NCI-H1048 (cell line): ENCODE results near the gene EFCAB11.

Experiments used
- DNase-seq: peaks from one replicate; lab custom pipeline; 2025; lab: John Stamatoyannopoulos, UW

Gene EFCAB11

GRCh38 chr14:89866458-89866857, 88.1 kb downstream of the EFCAB11 start:
- no peak for DNase-seq

- no peak for DNase-seq
These were observed 89.4 kb downstream of the EFCAB11 start for GRCh38 chr14:89865153-89865552.

- DNase-seq = no peak
These were observed 91.7 kb downstream of the EFCAB11 start for GRCh38 chr14:89862856-89863255.

GRCh38 chr14:89861630-89862029, 92.9 kb downstream of the EFCAB11 start:
- no peak for DNase-seq

GRCh38 chr14:89858089-89858488, 96.4 kb downstream of the EFCAB11 start:
- DNase-seq = no peak

- no peak for DNase-seq
These were observed 97.6 kb downstream of the EFCAB11 start for GRCh38 chr14:89856871-89857345.

- no peak for DNase-seq
These were observed 98.4 kb downstream of the EFCAB11 start for GRCh38 chr14:89855961-89856656.

- DNase-seq = no peak
These were observed 100.4 kb downstream of the EFCAB11 start for GRCh38 chr14:89853936-89854693.

- DNase-seq = no peak
These were observed 103.4 kb downstream of the EFCAB11 start for GRCh38 chr14:89851106-89851505.

GRCh38 chr14:89849931-89850330, 104.6 kb downstream of the EFCAB11 start:
- DNase-seq = no peak

- DNase-seq = no peak
These were observed 106.4 kb downstream of the EFCAB11 start for GRCh38 chr14:89848165-89848564.

GRCh38 chr14:89845346-89845745, 109.2 kb downstream of the EFCAB11 start:
- DNase-seq = no peak

- DNase-seq = no peak
These were observed 110.0 kb downstream of the EFCAB11 start for GRCh38 chr14:89844508-89844907.

- no peak for DNase-seq
These were observed 111.7 kb downstream of the EFCAB11 start for GRCh38 chr14:89842837-89843236.

- no peak for DNase-seq
These were observed 112.7 kb downstream of the EFCAB11 start for GRCh38 chr14:89841851-89842250.

- DNase-seq = no peak
These were observed 117.6 kb downstream of the EFCAB11 start for GRCh38 chr14:89836830-89837469.

GRCh38 chr14:89833661-89834060, 120.9 kb downstream of the EFCAB11 start:
- no peak for DNase-seq

GRCh38 chr14:89833120-89833532, 121.4 kb downstream of the EFCAB11 start:
- DNase-seq = no peak

GRCh38 chr14:89828471-89829165, 125.9 kb downstream of the EFCAB11 start:
- no peak for DNase-seq

- DNase-seq = no peak
These were observed 127.3 kb downstream of the EFCAB11 start for GRCh38 chr14:89827265-89827664.

GRCh38 chr14:89826596-89826995, 127.9 kb downstream of the EFCAB11 start:
- DNase-seq = no peak

GRCh38 chr14:89823743-89824142, 130.8 kb downstream of the EFCAB11 start:
- DNase-seq = no peak
